GM10266 (cell line): ENCODE data around the gene RIPOR1.

Experiments
- DNase-seq: peaks from one replicate; pipeline ENCODE4 v3.0.0; 2012; ENCODE audit errors: extremely low spot score
- CTCF ChIP-seq: IDR thresholded peaks from 2 replicates; pipeline ENCODE4 v1.5.1; 2012; ENCODE audit warnings: mild to moderate bottlenecking, low read depth; ENCODE audit not compliant: control insufficient read depth, insufficient read depth; ENCODE audit errors: missing control alignments

The RIPOR1 gene

GRCh38 chr16:67546091-67546501, 17.5 kb downstream of the RIPOR1 start:
- no peak for TF ChIP-seq CTCF
- DNase-seq = no peak

GRCh38 chr16:67546761-67547422, 18.3 kb downstream of the RIPOR1 start:
- peak; percentile 78 for DNase-seq
- peak; percentile 90 for TF ChIP-seq CTCF

- no peak for DNase-seq
- TF ChIP-seq CTCF = no peak
Observed at GRCh38 chr16:67547423-67548264, 19.0 kb downstream of the RIPOR1 start.

GRCh38 chr16:67548265-67549126, 19.9 kb downstream of the RIPOR1 start:
- DNase-seq = no peak
- TF ChIP-seq CTCF = no peak

DNA sequence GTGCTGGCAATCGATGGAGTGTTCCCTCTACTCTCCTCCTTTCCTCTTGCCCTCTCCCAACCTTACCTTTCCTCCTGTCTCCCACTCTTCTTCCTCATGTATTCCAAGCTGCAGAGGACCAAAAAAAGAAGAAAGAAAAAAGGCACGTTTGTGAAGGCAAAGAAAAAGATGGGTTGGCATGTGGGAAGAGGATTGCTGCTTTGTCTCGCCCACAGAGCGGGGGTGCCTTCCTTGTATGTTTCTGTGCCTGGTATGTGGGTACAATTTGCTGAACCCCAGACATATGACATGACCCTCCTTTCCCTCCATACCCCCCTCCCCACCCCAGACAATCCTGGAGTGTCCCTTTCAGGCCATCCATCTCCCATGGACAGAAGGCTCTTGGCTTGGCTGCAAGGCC, 20.6 kb downstream of the RIPOR1 start:
- no peak for DNase-seq
- TF ChIP-seq CTCF = no peak

DNA sequence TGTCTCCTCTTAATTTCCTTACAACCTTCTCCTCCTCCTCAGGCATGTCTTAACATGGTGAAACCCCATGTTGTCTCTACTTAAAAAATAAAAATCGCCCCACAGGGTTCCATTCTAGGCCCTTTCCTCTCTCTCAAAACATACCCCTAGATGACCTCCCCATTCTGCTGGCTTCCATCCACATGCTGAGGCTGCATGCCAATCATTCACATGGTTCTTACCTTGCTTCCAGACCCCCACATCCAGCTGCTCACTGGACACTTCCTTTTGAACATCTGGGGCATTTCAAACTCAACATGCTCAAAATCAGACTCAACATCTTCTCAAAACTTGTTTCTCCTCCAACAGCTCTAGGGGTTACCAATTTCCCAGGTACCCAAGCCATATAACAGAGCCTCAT, 21.3 kb downstream of the RIPOR1 start:
- no peak for DNase-seq
- no peak for TF ChIP-seq CTCF
